Measurements from ENCODE around the gene EXD3. TPM values are rescaled to one million over a fixed set of nuclear protein-coding genes. Genes with fewer than 3 reads are reported as not detected.

Gene EXD3
- total RNA-seq, 4 donors from 2014 or later = 11.8 to 49.0 (median 31.5) TPM

DNA sequence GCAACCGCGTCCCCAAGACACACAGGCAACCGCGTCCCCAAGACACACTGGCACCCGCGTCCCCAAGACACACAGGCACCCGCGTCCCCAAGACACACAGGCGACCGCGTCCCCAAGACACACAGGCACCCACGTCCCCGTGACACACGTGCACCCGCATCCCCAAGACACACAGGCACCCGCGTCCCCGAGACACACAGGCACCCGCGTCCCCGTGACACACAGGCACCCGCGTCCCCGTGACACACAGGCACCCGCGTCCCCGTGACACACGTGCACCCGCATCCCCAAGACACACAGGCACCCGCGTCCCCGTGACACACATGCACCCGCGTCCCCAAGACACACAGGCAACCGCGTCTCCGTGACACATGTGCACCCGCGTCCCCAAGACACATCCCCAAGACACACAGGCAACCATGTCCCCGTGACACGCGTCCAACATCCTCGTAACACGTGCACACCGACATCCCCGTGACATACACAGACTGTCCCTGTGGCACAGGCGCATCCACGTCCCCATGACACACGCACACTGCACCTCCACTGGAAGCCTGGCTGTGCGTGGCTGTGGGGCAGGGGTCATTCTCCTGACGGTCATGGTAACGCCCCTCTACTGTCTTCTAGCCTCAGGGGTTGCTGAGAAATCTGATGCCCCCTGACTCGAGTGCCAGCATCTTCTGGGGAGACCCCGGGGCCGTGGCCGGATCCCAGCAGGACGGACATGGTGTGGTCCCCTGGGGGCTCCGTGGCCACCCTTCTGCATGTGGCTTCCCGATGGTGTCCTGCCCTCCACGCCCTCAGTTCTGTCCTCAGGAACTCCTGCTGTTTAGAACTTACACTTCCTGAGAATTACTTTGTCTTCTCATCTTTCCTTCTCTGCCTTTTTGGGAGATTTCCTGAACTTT is 24.1 kb downstream of the EXD3 start:
- H3K27me3 ChIP-seq = no peaks in the 10 kb centered on the region
- no peak overlapping the region for H3K27ac ChIP-seq
- intact Hi-C loops (cut with DNase I; ENCODE audit: low total_unique reads) = no loop called here
- H3K36me3 ChIP-seq = no peaks in the 10 kb centered on the region
- no peak overlapping the region for H3K4me3 ChIP-seq
- no peak for DNase-seq
- TF ChIP-seq CTCF (IDR thresholded peaks at IDR 0.05) (no peak), POLR2A (IDR thresholded peaks at IDR 0.05) (no peak)
- H3K4me1 ChIP-seq = no peaks in the 10 kb centered on the region
- no peaks in the 10 kb centered on the region for H3K9me3 ChIP-seq

DNA sequence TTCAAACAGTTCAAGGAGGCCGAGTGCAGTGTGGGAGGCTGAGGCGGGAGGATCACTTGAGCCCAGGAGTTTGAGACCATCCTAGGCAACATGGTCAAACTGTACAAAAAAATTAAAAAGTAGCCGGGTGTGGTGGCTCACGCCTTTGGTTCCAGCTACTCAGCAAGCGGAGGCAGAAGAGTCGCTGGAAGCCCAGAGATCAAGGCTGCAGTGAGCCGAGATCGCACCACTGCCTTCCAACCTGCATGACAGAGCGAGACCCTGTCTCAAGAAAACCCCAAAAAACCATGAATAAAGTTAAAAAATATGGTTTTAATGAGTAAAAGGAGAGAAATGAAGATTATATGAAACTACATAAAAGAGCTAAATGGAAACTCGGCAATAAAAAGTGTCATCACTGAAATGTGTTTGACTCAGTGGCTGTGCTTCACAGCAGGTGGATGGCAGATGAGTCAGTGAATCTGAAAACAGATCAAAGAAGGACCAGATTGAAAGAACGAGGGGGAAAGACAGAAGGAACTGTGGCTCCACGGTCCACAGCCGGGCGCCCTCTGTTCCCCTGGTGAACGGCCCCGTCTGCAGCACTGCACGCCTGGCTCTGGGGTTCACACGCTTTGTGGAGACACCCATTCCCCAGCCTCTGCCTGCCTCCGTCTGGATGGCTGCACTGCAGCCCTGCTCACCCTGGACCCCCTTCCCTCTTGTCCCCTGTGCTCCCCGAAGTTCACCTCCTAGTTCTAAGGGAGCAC is 25.1 kb downstream of the EXD3 start:
- no peak for TF ChIP-seq CTCF (IDR thresholded peaks at IDR 0.05)
- TF ChIP-seq POLR2A (IDR thresholded peaks at IDR 0.05) = no peak
- Histone ChIP-seq H3K27me3 (no peaks in the 10 kb centered on the region), H3K4me1 (no peaks in the 10 kb centered on the region), H3K36me3 (no peaks in the 10 kb centered on the region), H3K27ac (no peak overlapping the region), H3K9me3 (no peaks in the 10 kb centered on the region), H3K4me3 (no peak overlapping the region)
- DNase-seq = no peak
- intact Hi-C loops (cut with DNase I; ENCODE audit: low total_unique reads) = no loop called here

DNA sequence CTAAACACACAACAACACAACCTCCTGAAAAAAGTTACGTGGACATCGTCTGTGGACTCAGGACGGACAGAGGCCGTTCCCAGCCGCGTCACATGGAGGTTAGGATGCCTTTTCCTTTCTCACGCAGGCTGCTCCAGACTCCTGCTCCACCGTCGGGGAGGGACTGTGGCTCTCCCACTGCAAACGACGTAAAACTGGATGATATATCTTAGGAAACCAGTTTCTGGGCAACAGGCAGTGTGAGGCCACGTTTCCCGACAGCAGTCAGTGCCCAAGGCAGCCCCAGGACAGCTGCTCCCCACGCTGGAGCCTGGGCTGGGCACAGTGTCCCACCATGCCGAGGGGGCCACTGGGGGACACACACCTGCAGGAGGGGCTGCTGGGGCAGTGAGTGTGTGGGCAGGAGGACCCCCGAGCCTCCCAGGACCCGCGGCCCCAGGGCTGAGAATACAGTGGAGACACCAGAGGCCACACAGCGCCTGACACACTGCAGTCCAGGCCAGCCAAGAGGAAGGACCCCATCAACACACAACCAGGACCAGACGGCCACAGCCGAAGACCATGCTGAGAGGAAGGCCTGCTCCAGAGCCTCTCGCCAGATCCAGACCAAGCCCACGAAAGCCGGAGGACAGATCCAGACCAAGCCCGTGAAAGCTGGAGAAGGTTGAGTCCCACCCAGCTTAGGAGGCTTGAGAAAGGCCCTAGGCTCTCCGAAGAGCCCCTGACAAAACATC is 26.2 kb downstream of the EXD3 start:
- Histone ChIP-seq H3K4me1 (no peaks in the 10 kb centered on the region), H3K27ac (no peak overlapping the region), H3K36me3 (no peaks in the 10 kb centered on the region), H3K4me3 (no peak overlapping the region), H3K9me3 (no peaks in the 10 kb centered on the region), H3K27me3 (no peaks in the 10 kb centered on the region)
- intact Hi-C loops (cut with DNase I; ENCODE audit: low total_unique reads) = no loop called here
- DNase-seq = no peak
- TF ChIP-seq POLR2A (IDR thresholded peaks at IDR 0.05) = no peak
- TF ChIP-seq CTCF (IDR thresholded peaks at IDR 0.05) = no peak

- TF ChIP-seq POLR2A (IDR thresholded peaks at IDR 0.05) = no peak
- no peak for TF ChIP-seq CTCF (IDR thresholded peaks at IDR 0.05)
- H3K36me3 ChIP-seq = no peaks in the 10 kb centered on the region
- H3K27me3 ChIP-seq = no peaks in the 10 kb centered on the region
- H3K9me3 ChIP-seq = no peaks in the 10 kb centered on the region
- no peak overlapping the region for H3K27ac ChIP-seq
- DNase-seq = no peak
- no peak overlapping the region for H3K4me3 ChIP-seq
- intact Hi-C loops (cut with DNase I; ENCODE audit: low total_unique reads) = no loop called here
- no peaks in the 10 kb centered on the region for H3K4me1 ChIP-seq
Measured at GRCh38 chr9:137396227-137396626, 26.7 kb downstream of the EXD3 start.
